Inferior parietal cortex (tissue), 1 donor: ENCODE measurements around the gene HSPA2.
"Not testable (repeated sequence)": the region's sequence is repeated elsewhere in the genome, so short reads cannot be mapped to it uniquely, and the experiment has no call there.

Experiments used
- DNase-seq: peaks from one replicate; pipeline ENCODE4 v3.0.0-alpha.2; 2016; ENCODE audit errors: extremely low spot score

The HSPA2 gene

DNA sequence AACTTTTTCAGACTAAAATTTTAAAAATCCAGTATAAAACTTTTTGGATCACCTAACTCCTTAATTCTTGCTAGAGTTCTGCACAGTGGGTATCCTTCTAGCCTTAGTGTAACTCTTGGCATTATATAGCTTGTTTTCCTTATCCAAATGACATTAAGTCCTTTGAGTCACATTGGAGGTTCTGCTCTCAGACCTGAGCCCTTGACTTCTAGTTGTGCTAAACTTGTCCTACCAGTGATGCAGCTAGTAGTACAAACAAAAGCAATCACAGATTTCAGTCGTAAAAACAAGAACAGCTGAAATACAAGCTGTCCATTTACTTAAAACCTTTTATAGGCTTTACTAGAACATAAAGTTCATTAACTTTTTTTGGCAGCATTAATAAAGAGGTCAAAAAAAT, 25.5 kb upstream of the HSPA2 start:
- DNase-seq: no peak

- no peak for DNase-seq
These were observed 23.6 kb upstream of the HSPA2 start for GRCh38 chr14:64516969-64517368.

- DNase-seq: not testable (repeated sequence)
These were observed 22.9 kb upstream of the HSPA2 start for GRCh38 chr14:64517667-64518066.

- DNase-seq: no peak
These were observed 22.3 kb upstream of the HSPA2 start for GRCh38 chr14:64518229-64518628.

- no peak for DNase-seq
These were observed 19.8 kb upstream of the HSPA2 start for GRCh38 chr14:64520699-64521098.

GRCh38 chr14:64522591-64523355, 17.8 kb upstream of the HSPA2 start:
- no peak for DNase-seq

DNA sequence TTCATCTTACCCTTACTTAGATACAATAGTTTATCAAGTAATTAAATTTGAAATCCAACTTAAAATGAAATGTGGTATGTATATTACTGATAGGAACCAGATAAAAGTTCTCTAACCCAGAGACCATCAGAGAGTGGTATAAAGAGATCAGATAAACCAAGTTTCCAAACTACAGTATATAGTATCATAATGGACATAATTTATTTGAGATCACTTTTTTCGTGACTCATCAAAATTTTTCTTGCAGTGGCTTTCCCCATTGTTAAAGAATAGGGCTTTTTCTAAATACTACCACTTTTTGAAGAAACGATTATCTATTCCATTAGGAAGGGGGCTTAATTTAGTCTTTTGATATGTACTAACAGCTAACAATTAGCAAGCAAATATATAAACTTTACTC, 15.2 kb upstream of the HSPA2 start:
- no peak for DNase-seq

GRCh38 chr14:64531567-64531966, 9.0 kb upstream of the HSPA2 start:
- no peak for DNase-seq

DNA sequence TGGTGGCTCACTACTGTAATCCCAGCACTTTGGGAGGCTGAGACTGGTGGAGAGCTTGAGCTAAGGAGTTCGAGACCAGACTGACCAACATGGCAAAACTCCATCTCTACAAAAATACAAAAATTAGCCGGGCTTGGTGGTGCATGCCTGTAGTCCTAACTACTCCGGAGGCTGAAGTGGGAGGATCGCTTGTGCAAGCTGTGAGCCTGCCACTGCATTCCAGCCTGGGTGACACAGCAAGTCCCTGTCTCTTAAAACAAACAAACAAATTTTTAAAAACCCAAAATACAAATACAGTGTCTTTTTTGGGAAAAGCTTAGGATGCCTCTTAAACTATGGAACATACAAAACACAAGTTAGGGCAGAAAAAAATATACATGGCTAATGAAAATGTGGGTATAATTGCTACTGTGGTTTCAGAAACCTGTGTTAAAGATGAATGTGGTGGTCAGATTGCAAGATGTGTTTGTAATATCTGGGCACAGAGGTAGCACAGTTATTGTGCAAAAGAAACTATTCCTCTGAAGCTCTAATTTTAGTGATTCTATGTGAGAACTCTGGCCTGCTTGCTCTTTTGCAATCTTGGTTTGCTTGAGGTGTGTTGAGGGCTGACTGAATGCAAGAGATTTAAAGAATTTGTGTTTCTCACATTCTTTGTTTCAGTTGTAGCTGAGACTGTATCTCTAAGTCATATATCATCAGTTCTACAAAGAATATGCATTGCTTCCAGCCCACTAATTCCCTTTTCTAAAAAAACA, 3.9 kb upstream of the HSPA2 start:
- DNase-seq: no peak

GRCh38 chr14:64541261-64541971, 875 bp downstream of the HSPA2 start:
- no peak for DNase-seq

DNA sequence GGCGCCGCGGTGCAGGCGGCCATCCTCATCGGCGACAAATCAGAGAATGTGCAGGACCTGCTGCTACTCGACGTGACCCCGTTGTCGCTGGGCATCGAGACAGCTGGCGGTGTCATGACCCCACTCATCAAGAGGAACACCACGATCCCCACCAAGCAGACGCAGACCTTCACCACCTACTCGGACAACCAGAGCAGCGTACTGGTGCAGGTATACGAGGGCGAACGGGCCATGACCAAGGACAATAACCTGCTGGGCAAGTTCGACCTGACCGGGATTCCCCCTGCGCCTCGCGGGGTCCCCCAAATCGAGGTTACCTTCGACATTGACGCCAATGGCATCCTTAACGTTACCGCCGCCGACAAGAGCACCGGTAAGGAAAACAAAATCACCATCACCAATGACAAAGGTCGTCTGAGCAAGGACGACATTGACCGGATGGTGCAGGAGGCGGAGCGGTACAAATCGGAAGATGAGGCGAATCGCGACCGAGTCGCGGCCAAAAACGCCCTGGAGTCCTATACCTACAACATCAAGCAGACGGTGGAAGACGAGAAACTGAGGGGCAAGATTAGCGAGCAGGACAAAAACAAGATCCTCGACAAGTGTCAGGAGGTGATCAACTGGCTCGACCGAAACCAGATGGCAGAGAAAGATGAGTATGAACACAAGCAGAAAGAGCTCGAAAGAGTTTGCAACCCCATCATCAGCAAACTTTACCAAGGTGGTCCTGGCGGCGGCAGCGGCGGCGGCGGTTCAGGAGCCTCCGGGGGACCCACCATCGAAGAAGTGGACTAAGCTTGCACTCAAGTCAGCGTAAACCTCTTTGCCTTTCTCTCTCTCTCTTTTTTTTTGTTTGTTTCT, 1.7 kb downstream of the HSPA2 start:
- DNase-seq: no peak

DNA sequence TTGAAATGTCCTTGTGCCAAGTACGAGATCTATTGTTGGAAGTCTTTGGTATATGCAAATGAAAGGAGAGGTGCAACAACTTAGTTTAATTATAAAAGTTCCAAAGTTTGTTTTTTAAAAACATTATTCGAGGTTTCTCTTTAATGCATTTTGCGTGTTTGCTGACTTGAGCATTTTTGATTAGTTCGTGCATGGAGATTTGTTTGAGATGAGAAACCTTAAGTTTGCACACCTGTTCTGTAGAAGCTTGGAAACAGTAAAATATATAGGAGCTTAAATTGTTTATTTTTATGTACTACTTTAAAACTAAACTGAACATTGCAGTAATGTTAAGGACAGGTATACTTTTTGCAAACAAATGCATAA, 2.3 kb downstream of the HSPA2 start:
- DNase-seq: no peak

DNA sequence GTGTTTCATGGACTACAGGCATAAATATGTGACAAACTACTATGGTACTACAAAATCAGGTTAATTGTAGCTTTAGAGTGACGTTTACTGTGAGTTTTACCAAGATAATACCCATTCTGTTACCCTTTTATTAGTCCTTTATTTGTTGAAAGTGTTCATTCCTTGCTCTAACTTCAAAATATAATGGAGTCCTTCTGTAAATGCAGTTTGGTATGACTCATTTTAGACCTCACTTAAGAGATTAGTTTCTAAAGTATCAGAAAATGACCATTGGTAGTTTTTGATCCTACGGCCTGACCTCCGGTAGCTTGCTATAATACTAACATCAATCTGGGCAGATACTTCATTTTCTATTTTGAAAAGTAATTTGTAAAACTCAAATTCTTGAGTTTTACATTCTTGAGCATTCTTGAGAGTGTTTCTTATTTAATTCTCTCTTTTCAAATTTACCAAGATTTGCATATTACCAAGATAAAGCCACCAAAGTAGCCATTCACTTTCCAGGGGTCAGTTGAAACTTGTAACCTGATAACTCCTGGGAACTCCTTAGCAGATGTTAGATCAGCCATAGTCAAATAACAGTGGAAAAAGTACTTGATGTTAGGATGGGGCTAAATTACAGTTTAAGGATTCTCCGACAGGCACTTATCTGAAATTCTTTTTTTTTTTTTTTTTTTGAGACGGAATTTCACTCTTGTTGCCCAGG, 4.2 kb downstream of the HSPA2 start:
- no peak for DNase-seq

DNA sequence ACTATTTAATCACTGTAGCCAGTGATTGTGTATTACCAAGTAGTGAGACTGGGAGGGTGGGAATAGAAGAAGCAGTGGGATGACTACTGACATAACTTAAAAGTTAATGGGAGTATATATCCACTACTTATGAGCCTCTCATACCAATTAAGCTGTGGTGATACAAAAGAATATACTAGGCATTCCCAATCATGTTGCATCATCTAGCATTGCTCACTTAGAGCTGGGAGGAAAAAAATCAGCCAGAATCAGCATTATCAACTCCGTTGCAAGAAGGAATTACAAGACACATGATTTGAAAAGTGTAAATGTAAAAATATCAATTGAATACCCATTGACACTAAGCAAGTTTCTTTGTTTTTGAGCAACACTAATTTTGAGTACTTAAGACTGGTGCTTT, 8.5 kb downstream of the HSPA2 start:
- no peak for DNase-seq

GRCh38 chr14:64549791-64550620, 9.5 kb downstream of the HSPA2 start, which contains the start of gene PPP1R36:
PPP1R36 (plus strand) TSS chr14:64549961; CDS start chr14:64549998, 37 bp downstream.
- no peak for DNase-seq

- DNase-seq: no peak
These were observed 10.2 kb downstream of the HSPA2 start for GRCh38 chr14:64550621-64551333.

GRCh38 chr14:64554556-64554955, 14.0 kb downstream of the HSPA2 start:
- DNase-seq: no peak

GRCh38 chr14:64556526-64556925, 16.0 kb downstream of the HSPA2 start:
- no peak for DNase-seq

GRCh38 chr14:64558216-64558615, 17.7 kb downstream of the HSPA2 start:
- DNase-seq: not testable (repeated sequence)
